Measurements from ENCODE around the gene ALOX5AP. TPM values are rescaled to one million over a fixed set of nuclear protein-coding genes. Genes with fewer than 3 reads are reported as not detected.

Gene ALOX5AP
- total and polyA plus RNA-seq, 10 of the 15 experiments (the other 5 are each of a cell fraction or from before 2014, with no cell fraction given) = 45.9 to 426 (median 109) TPM

GRCh38 chr13:30739761-30740642 is 4.7 kb downstream of the ALOX5AP start:
- peak; percentile 76 for DNase-seq (ENCODE audit: low read depth, low spot score)
- H3K4me3 ChIP-seq = peak overlapping the region; percentile 42
- H2AFZ ChIP-seq (ENCODE audit: control insufficient read depth, low read depth, low read length) = no peak overlapping the region; the same call in 1 of the 2 replicates
- TF ChIP-seq FOXM1 (IDR thresholded peaks at IDR 0.05; ENCODE audit: low read depth, low read length) = peak; percentile 45; the same call in 1 of the 2 replicates
- TF ChIP-seq, protein P1, sequence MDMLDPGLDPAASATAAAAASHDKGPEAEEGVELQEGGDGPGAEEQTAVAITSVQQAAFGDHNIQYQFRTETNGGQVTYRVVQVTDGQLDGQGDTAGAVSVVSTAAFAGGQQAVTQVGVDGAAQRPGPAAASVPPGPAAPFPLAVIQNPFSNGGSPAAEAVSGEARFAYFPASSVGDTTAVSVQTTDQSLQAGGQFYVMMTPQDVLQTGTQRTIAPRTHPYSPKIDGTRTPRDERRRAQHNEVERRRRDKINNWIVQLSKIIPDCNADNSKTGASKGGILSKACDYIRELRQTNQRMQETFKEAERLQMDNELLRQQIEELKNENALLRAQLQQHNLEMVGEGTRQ (IDR thresholded peaks at IDR 0.05; ENCODE audit: borderline replicate concordance, low read depth, low read length) = no peak
- no peak for TF ChIP-seq NFYA (IDR thresholded peaks at IDR 0.05; ENCODE audit: borderline replicate concordance, low read depth, low read length)
- TF ChIP-seq, protein P2, sequence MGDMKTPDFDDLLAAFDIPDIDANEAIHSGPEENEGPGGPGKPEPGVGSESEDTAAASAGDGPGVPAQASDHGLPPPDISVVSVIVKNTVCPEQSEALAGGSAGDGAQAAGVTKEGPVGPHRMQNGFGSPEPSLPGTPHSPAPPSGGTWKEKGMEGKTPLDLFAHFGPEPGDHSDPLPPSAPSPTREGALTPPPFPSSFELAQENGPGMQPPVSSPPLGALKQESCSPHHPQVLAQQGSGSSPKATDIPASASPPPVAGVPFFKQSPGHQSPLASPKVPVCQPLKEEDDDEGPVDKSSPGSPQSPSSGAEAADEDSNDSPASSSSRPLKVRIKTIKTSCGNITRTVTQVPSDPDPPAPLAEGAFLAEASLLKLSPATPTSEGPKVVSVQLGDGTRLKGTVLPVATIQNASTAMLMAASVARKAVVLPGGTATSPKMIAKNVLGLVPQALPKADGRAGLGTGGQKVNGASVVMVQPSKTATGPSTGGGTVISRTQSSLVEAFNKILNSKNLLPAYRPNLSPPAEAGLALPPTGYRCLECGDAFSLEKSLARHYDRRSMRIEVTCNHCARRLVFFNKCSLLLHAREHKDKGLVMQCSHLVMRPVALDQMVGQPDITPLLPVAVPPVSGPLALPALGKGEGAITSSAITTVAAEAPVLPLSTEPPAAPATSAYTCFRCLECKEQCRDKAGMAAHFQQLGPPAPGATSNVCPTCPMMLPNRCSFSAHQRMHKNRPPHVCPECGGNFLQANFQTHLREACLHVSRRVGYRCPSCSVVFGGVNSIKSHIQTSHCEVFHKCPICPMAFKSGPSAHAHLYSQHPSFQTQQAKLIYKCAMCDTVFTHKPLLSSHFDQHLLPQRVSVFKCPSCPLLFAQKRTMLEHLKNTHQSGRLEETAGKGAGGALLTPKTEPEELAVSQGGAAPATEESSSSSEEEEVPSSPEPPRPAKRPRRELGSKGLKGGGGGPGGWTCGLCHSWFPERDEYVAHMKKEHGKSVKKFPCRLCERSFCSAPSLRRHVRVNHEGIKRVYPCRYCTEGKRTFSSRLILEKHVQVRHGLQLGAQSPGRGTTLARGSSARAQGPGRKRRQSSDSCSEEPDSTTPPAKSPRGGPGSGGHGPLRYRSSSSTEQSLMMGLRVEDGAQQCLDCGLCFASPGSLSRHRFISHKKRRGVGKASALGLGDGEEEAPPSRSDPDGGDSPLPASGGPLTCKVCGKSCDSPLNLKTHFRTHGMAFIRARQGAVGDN (IDR thresholded peaks at IDR 0.05) = no peak
- peak; percentile 19 to 43; a peak in 2 of 4 replicates for TF ChIP-seq IKZF2 (IDR thresholded peaks at IDR 0.05)
- TF ChIP-seq MEF2B (IDR thresholded peaks at IDR 0.05; ENCODE audit: partially characterized antibody, poor library complexity, severe bottlenecking) = peak; percentile 52
- no peak for TF ChIP-seq IRF4 (IDR thresholded peaks at IDR 0.05; ENCODE audit: low read depth, low read length)
- TF ChIP-seq KAT2A (conservative IDR thresholded peaks at IDR 0.05; ENCODE audit: control insufficient read depth, low read depth, low read length) = no peak
- TF ChIP-seq RFX5 (IDR thresholded peaks at IDR 0.05; ENCODE audit: low read depth, low read length) = no peak
- TF ChIP-seq, protein P3, sequence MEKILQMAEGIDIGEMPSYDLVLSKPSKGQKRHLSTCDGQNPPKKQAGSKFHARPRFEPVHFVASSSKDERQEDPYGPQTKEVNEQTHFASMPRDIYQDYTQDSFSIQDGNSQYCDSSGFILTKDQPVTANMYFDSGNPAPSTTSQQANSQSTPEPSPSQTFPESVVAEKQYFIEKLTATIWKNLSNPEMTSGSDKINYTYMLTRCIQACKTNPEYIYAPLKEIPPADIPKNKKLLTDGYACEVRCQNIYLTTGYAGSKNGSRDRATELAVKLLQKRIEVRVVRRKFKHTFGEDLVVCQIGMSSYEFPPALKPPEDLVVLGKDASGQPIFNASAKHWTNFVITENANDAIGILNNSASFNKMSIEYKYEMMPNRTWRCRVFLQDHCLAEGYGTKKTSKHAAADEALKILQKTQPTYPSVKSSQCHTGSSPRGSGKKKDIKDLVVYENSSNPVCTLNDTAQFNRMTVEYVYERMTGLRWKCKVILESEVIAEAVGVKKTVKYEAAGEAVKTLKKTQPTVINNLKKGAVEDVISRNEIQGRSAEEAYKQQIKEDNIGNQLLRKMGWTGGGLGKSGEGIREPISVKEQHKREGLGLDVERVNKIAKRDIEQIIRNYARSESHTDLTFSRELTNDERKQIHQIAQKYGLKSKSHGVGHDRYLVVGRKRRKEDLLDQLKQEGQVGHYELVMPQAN (conservative IDR thresholded peaks at IDR 0.05) = no peak
- peak in 1 of 2 experiments; percentile 60; a peak in 1 of 3 replicates for TF ChIP-seq EGR1 (IDR thresholded peaks at IDR 0.05; ENCODE audit: borderline replicate concordance in 1 of 2, low read depth in 2 of 2, low read length in 2 of 2)
- TF ChIP-seq BRCA1 (IDR thresholded peaks at IDR 0.05; ENCODE audit: low read depth, low read length) = no peak
- TF ChIP-seq HDAC6 (IDR thresholded peaks at IDR 0.05; ENCODE audit: unreplicated experiment) = no peak
- peak; percentile 57 for TF ChIP-seq IKZF1 (conservative IDR thresholded peaks at IDR 0.05)

More at GRCh38 chr13:30739761-30740642, 4.7 kb downstream of the ALOX5AP start:
- no peak overlapping the region for H3K27ac ChIP-seq (ENCODE audit: control insufficient read depth, insufficient read depth)
- peaks cover 60% of the 10 kb centered on the region for H3K4me1 ChIP-seq (ENCODE audit: control insufficient read depth, insufficient read depth, low read length)
- in situ Hi-C loops (cut with MboI) (no loop called here), intact Hi-C loops (cut with micrococcal nuclease; ENCODE audit: unreplicated experiment) (loop anchor here (1.0 to 5.0 kb wide), 3 partner anchors 78 to 278 kb away; partner anchors contain the start of gene USPL1)
- no TSS peak for BruUV-seq (replicated peaks)
- SMC1A ChIA-PET (ENCODE audit: uncharacterized antibody, unreplicated experiment) = interaction anchor here (0.8 to 6.4 kb wide), 17 partner anchors 13 to 368 kb away, joined by 3 to 51 read pairs (median 4); no protein-coding TSS in a partner anchor
- H3K9me3 ChIP-seq (replicated peaks; ENCODE audit: control insufficient read depth, insufficient read depth, low read length) = no peaks in the 10 kb centered on the region
- H3K9ac ChIP-seq (ENCODE audit: control insufficient read depth, insufficient read depth, low read length) = no peak overlapping the region
- H3K36me3 ChIP-seq (ENCODE audit: control insufficient read depth in 2 of 2, insufficient read depth in 2 of 2, low read length in 1 of 2) = peaks cover 0 to under 1% of the 10 kb centered on the region in 2 experiments; a peak in 1 of 4 replicates
- CTCF ChIA-PET = interaction anchor here (0.9 to 1.7 kb wide), 8 partner anchors 21 to 59 kb away, joined by 3 to 6 read pairs (median 4); no protein-coding TSS in a partner anchor
- H3K27me3 ChIP-seq (replicated peaks in 1 of 2; ENCODE audit: control insufficient read depth in 2 of 2, insufficient read depth in 2 of 2, low read length in 1 of 2) = no peaks in the 10 kb centered on the region
- peak; percentile 54 for ATAC-seq
- RAD21 ChIA-PET (ENCODE audit: unreplicated experiment) = interaction anchor here (0.8 to 6.6 kb wide), 14 partner anchors 18 to 369 kb away, joined by 3 to 66 read pairs (median 3); partner anchors contain the start of gene USPL1
- peaks cover 2% of the 10 kb centered on the region for H3K79me2 ChIP-seq (ENCODE audit: control insufficient read depth, insufficient read depth, low read length)
- FAIRE-seq = peak; percentile 83
- H4K20me1 ChIP-seq (ENCODE audit: control insufficient read depth, insufficient read depth) = no peaks in the 10 kb centered on the region
- peak overlapping the region; percentile 68 for H3K4me2 ChIP-seq (ENCODE audit: control insufficient read depth, insufficient read depth)
- POLR2A ChIA-PET = interaction anchor here (0.9 to 2.3 kb wide), 3 partner anchors 10 to 132 kb away, joined by 3 to 14 read pairs (median 4); no protein-coding TSS in a partner anchor
- WGBS (ENCODE audit: insufficient coverage, insufficient replicate concordance, low lambda C conversion rate, missing lambda C conversion rate) = under 1% methylated on average over 14 of the region's 14 CpGs

Data from GM12878 (cell line).